HEK293T (cell line): ENCODE data around the gene CBX4.

Experiments
- BHLHE40 ChIP-seq: fragments of 450-650 bp; IDR thresholded peaks from 2 replicates; pipeline ENCODE4 v1.6.1; 2016; ENCODE audit warnings: mild to moderate bottlenecking, moderate library complexity, borderline replicate concordance
- FOXK2 ChIP-seq: fragments of 450-650 bp; IDR thresholded peaks from 2 replicates; pipeline ENCODE4 v1.6.1; 2016; ENCODE audit warnings: mild to moderate bottlenecking
- PKNOX1 ChIP-seq: fragments of 450-650 bp; IDR thresholded peaks from 2 replicates; pipeline ENCODE4 v1.6.1; 2016
- TARDBP ChIP-seq: fragments of 450-650 bp; IDR thresholded peaks from 2 replicates; pipeline ENCODE4 v1.6.1; 2016

GRCh38 chr17:79813297-79814126, 25.7 kb downstream of the CBX4 start:
- no peak for TF ChIP-seq FOXK2
- TF ChIP-seq BHLHE40, result no peak
- TF ChIP-seq TARDBP, result no peak
- no peak for TF ChIP-seq PKNOX1
